ENCODE results near the gene TRIL. TPM values are rescaled to one million over a fixed set of nuclear protein-coding genes. Genes with fewer than 3 reads are reported as not detected.

The TRIL gene
- total and polyA plus RNA-seq, 2 experiments from 2014 or later, result 0.95 to 4.5 TPM

GRCh38 chr7:28953633-28954032 lies 4.5 kb downstream of the TRIL start:
- H3K4me2 ChIP-seq, result no peak overlapping the region
- peaks cover 22% of the 10 kb centered on the region for H3K4me1 Mint-ChIP-seq
- H3F3A ChIP-seq (replicated peaks; ENCODE audit: low read depth), result 0 out of 2 replicates have a peak, but pooled peaks cover 5% of the 10 kb centered on the region
- peaks cover 48% of the 10 kb centered on the region for H3K27me3 ChIP-seq (ENCODE audit: insufficient read depth)
- H3K9me3 Mint-ChIP-seq, result no peaks in the 10 kb centered on the region; the same call in 2 of the 3 replicates
- H3K79me2 ChIP-seq (replicated peaks; ENCODE audit: insufficient read depth), result no peaks in the 10 kb centered on the region
- peaks cover 12% of the 10 kb centered on the region for H3K4me1 ChIP-seq (ENCODE audit: insufficient read depth)
- no peak overlapping the region for H2AFZ ChIP-seq
- no peaks in the 10 kb centered on the region for H3K36me3 Mint-ChIP-seq (ENCODE audit: low read depth)
- H3K4me3 ChIP-seq, result no peak overlapping the region
- H3K4me3 Mint-ChIP-seq, result no peak overlapping the region
- ATAC-seq, result no peak
- no peaks in the 10 kb centered on the region for H3K9me2 ChIP-seq (ENCODE audit: insufficient read depth)
- H3K36me3 ChIP-seq (ENCODE audit: insufficient read depth), result no peaks in the 10 kb centered on the region
- peaks cover 29% of the 10 kb centered on the region for H3K27me3 Mint-ChIP-seq (ENCODE audit: insufficient read depth, low read depth, poor library complexity)
- H3K27ac Mint-ChIP-seq, result no peak overlapping the region
- TF ChIP-seq STAT1 (IDR thresholded peaks at IDR 0.05; ENCODE audit: unreplicated experiment), result no peak
- TF ChIP-seq REST (IDR thresholded peaks at IDR 0.05; ENCODE audit: unreplicated experiment), result no peak
- no peak for TF ChIP-seq EZH2phosphoT487 (IDR thresholded peaks at IDR 0.05; ENCODE audit: unreplicated experiment)
- no peak for TF ChIP-seq ZNF114 (CRISPR knock-in tag; IDR thresholded peaks at IDR 0.05)
- TF ChIP-seq NANOG (IDR thresholded peaks at IDR 0.05; ENCODE audit: borderline replicate concordance), result no peak
- no peak for TF ChIP-seq POLR2AphosphoS5 (IDR thresholded peaks at IDR 0.05; ENCODE audit: low read depth)
- no peak for TF ChIP-seq CREB1 (CRISPR knock-in tag; IDR thresholded peaks at IDR 0.05; ENCODE audit: low read depth)
- TF ChIP-seq ZNF462 (CRISPR knock-in tag; IDR thresholded peaks at IDR 0.05), result no peak
- no peak for TF ChIP-seq EZH2 (IDR thresholded peaks at IDR 0.05; ENCODE audit: low read depth, unreplicated experiment)
- no peak for TF ChIP-seq JUNB (IDR thresholded peaks at IDR 0.05; ENCODE audit: unreplicated experiment)
- DNase-seq (ENCODE audit: low spot score), result no peak
- no peaks in the 10 kb centered on the region for H4K20me1 ChIP-seq (replicated peaks; ENCODE audit: insufficient read depth)
- no peak overlapping the region for H3K27ac ChIP-seq (ENCODE audit: low read depth)

Data from GM23338 (cell line).